Omental fat pad (tissue), 4 donors: ENCODE data around the gene PSTPIP2. TPM values are rescaled to one million over a fixed set of nuclear protein-coding genes. Genes with fewer than 3 reads are reported as not detected.
"Not testable (repeated sequence)": the region's sequence is repeated elsewhere in the genome, so short reads cannot be mapped to it uniquely, and the experiment has no call there.

Experiments used
- ATAC-seq: fragments of 150-250 bp; one replicate; pipeline ENCODE4 v1.9.1; 2016; ENCODE audit warnings: mild to moderate bottlenecking, moderate library complexity; ENCODE audit not compliant: low FRiP score
- DNase-seq: peaks from one replicate; pipeline ENCODE4 v3.0.0-alpha.2; 2019; ENCODE audit warnings: low spot score
- CTCF ChIP-seq, 3 donors: fragments of 450-650 bp; IDR thresholded peaks; one replicate each; pipeline ENCODE4 v1.5.1; 2016 to 2017; ENCODE audit warnings: antibody characterized with exemption in 3 of 3, mild to moderate bottlenecking in 3 of 3, moderate library complexity in 2 of 3
- total RNA-seq, 4 donors: library from RNA; depleted of rRNA; stranded (reverse); fragments of >200 nt; gene quantifications; one replicate each; pipeline ENCODE4 v1.1.0, GENCODE V29; 2016

Gene PSTPIP2
- total RNA-seq, 4 donors from 2014 or later = 4.4 to 17.0 (median 8.2) TPM

DNA sequence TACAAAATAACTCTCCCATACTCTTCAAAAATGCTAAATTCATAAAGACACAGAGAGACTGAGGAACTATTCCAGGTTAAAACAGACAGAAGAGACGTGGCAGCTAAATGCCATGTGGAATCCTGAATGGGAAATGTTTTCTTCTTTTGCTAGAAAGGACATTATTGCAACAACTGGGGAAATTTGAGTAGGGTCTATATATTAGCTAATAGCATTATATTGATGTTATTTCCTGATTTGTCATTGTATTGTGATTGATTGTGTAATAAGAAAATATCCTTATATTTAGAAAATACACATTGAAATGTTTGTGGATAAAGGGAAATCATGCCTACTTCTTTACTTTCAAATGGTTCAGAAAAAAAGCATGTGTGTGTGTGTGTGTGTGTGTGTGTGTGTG, 23.4 kb downstream of the PSTPIP2 start:
- DNase-seq (no peak), ATAC-seq (no peak)
- no peak for TF ChIP-seq CTCF (IDR thresholded peaks at IDR 0.05)

- not testable (repeated sequence) for ATAC-seq, DNase-seq
These were observed 24.7 kb downstream of the PSTPIP2 start for GRCh38 chr18:46047369-46047768.

GRCh38 chr18:46046688-46047087, 25.4 kb downstream of the PSTPIP2 start:
- ATAC-seq (no peak), DNase-seq (no peak)
- no peak for TF ChIP-seq CTCF (IDR thresholded peaks at IDR 0.05)

DNA sequence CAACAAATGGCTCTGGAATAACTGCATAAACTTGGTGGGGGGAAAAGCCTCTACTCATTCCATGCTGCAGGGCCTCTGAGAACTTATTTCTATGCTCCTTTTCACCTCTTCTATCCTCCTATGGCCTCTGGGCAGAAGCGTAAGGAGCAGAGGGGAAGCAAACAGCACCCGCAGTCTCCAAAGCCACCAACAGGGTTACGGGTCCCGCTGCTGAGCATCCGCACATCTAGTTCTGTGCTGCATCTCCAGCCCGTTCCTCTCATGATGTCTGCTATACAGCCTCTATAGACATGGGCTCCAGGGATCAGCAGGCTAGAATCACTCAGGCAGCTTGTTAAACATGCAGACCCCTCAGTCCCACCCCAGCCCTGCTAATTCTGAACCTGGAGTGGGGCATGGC, 25.9 kb downstream of the PSTPIP2 start:
- ATAC-seq (no peak), DNase-seq (no peak)
- TF ChIP-seq CTCF (IDR thresholded peaks at IDR 0.05) = no peak

GRCh38 chr18:46042571-46043123, 29.4 kb downstream of the PSTPIP2 start:
- ATAC-seq (no peak), DNase-seq (no peak)
- no peak for TF ChIP-seq CTCF (IDR thresholded peaks at IDR 0.05)

GRCh38 chr18:46040747-46041104, 31.3 kb downstream of the PSTPIP2 start:
- no peak for DNase-seq
- ATAC-seq = no peak
- TF ChIP-seq CTCF (IDR thresholded peaks at IDR 0.05) = no peak

GRCh38 chr18:46040033-46040746, 31.9 kb downstream of the PSTPIP2 start:
- ATAC-seq (no peak), DNase-seq (no peak)
- TF ChIP-seq CTCF (IDR thresholded peaks at IDR 0.05) = no peak
